ENCODE results near the gene PDGFRB. TPM values are rescaled to one million over a fixed set of nuclear protein-coding genes. Genes with fewer than 3 reads are reported as not detected.

The PDGFRB gene
- total RNA-seq, 1 donor from 2014 or later: 12.3 TPM

DNA sequence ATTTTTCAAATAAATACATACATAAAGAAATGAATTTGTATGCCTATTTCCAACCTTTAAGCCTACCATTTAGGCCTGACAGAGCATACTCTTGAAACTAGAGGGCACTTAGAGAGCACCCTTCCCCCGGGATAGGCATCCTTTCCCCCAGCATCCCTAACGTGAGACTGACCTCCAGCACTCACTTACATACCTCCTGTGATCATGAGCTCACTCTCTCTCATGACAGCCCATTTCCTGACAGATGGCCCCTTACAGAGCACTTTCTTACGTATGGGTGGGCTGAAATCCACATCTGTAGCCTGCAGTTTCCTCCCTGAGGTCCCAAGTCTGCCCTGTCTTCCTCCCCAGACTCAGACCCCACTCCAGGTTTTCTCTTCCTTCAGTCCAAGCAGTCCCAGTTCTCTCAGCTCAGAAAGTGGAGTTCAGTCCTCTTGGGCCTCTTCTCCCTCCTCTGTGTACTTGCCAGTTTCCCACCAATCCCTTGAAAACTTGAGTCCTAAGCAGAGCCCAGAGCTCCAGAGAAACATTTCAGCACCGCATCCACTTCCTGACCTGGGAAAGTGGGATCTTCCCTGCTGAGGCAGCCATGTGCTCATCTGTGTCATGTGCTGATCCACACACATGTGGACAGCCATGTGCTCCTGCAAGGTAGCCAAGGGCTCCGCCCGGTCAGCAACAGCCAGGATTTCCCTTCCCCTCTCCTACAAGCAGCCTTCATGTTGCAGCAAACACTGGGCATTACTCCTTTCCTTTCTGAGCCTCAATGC is 8.8 kb upstream of the PDGFRB start:
- intact Hi-C loops (cut with micrococcal nuclease): loop anchor here (5.0 kb wide), 1 partner anchor 288 kb away; no protein-coding TSS in a partner anchor

DNA sequence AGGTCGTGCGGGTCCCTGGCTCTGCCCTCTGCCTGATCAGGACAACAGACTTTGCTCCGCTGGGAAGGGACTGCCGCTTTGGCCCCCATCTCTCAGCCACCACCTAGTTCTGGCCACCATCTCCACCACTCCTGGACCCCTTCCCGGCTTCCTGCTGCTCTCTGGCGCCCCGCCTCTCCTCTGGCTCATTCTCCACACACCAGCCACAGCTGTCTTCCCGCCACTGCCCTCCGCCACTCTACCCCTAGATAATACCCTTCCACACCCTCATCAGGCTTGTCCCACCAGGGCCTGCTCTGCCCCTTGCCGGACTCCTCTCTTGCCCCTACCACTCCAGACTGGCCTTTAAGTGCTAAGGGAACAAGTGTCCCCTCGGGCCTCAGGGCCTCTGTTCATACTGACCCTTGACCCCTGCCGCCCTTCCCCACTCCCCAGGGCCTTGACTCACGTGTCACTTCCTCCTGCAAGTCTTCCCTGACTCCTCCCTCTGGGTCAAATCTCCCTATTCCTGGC is 8.0 kb upstream of the PDGFRB start:
- intact Hi-C loops (cut with micrococcal nuclease): loop anchor here (5.0 kb wide), 1 partner anchor 289 kb away; no protein-coding TSS in a partner anchor

DNA sequence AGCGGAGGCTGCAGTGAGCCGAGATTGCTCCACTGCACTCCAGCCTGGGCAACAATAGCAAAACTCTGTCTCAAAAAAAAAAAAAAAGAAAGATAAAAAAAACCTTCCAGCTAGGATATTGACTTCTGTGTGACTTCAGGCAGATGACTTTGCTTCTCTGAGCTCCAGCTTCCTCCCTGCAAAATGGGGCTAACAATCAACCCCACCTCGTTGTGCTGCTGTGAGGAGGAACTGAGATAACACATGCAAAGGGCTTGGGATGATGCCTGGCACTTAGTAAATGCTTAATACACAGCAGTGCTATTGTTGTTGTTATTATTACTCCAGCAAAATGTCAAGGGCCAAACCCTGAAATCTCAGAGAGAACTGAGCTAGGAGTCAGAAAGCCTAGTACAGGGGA is 7.4 kb upstream of the PDGFRB start:
- intact Hi-C loops (cut with micrococcal nuclease): loop anchor here (5.0 kb wide), 1 partner anchor 289 kb away; no protein-coding TSS in a partner anchor

DNA sequence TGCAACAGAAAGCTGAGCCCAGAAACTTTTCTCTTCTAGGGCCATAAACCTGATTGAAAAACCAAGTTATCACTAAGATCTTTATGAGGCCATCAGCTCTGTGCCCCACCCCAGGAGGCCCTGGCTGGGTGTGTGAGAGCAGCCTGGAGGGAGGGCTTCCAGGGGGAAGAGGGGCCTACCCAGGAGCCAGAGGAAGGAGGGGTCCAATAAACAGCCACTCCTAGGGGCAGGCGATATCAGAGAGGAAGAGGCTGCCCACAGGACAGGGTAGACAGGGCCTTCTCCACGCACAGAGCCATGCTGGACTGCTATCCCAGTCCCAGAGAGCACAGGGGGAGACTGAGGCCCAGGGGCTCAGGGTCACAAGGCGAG is 6.5 kb upstream of the PDGFRB start:
- intact Hi-C loops (cut with micrococcal nuclease): loop anchor here (5.0 kb wide), 1 partner anchor 290 kb away; no protein-coding TSS in a partner anchor

DNA sequence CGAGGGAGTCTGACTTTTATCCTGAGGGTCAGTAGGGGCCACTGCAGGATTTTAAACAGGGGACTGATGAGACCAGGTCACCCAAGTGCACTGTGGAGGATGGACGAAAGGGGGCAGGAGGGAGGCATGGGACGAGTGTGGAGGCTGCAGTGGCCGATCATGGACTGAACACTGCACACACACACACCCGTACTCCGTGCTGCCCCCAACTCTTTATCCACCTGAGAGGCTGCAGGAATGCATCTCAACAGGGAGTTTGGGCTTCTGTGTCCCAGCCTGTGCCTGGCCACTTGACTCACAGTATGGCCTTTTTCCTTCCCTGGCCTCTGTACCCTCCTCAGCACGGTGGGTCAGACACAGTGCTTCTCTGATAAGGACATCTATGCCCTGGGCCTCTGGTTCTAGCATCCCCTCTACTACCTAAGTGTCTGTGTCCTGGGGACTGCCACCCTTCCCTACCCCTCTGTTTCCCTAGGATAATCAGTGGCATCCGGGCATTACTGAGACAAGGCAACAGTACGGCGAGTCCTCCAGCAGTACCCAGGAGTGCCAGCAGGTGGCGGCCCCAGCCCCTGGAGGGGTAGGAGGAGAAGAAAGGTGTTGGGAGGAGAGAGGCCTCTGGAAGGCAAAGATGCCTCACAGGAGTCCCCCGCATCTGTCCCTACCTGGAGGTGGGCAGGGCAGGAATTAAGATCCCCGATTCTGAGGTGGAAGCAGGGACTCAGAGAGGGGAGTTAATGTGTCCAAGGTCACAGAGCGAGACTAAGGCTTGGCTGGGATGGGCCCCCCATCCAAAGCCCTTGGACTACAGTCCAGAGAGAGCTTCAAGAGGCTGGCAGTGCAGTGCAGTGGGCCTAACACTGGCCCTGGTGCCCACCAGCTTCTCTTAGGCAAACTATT is 5.8 kb upstream of the PDGFRB start:
- intact Hi-C loops (cut with micrococcal nuclease): loop anchor here (1.0 to 5.0 kb wide), 6 partner anchors 14 to 291 kb away; no protein-coding TSS in a partner anchor

DNA sequence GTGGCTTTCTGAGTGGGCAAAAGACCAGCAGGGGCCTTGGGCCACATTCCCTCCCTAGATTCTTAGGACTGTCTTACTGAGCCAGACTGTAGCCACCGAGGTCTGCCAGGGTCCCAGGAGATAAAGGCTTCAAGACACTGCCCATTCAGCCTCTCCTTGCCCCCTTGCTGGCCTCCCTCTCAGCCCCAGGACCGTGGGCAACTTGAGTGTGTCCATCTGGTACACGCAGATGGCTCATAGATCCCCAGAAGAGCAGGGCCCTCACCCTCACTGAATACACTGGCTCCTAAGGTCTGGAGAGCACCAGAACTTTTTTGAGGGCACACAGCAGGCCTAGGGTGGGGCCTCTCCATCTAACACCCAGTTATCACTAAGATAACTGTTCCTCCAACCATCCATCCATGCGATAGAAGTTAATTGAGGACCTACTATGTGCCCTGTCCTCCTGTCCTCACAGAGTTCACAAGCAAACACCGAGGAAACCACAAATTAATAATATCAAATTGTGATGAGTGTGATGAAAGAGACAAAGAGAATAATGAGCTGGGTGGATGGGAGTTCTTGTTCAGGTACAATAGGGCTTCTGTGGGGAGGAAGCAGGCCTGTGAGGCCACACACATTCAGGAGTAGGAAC is 4.9 kb upstream of the PDGFRB start:
- intact Hi-C loops (cut with micrococcal nuclease): loop anchor here (1.0 to 5.0 kb wide), 6 partner anchors 15 to 292 kb away; no protein-coding TSS in a partner anchor

DNA sequence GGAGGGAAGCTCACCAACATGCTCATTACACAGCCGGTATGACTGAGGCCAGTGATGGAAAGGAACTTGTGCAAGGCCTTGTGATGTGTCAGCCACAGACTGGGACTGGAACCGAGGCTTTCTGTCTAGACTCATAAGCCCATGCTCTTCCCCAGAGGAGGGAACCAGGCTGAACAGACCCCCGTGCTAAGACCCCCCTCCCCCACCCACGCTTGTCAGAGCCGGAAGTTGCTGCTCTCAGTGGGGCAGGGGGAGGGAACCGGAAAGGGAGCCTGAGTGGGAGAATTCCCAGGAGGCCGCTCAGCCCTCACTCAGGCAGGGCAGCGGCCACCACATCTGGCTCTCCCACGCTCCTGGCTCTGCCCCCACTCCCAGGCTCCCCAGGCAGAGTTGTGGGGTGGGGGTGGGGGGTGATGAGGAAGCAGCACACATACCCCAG is 4.1 kb upstream of the PDGFRB start:
- intact Hi-C loops (cut with micrococcal nuclease): loop anchor here (5.0 kb wide), 1 partner anchor 293 kb away; no protein-coding TSS in a partner anchor

DNA sequence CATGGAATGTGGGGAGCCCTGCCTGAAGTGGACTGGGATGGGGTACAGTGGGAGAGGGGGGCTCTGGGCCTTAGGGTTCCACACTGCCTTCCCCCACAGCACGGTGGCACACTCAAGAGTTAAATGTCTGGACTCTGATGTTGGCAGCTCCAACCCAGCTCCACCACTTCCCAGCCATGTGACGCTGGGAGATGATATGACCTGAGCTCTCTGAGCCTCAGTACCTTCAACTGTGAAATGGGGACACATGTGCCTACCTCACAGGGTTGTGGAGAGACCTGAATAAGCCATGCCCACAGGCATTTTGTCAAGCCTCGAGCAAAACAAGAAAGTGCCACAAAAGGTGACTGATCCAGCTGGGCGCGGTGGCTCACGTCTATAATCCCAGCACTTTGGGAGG is 3.4 kb upstream of the PDGFRB start:
- intact Hi-C loops (cut with micrococcal nuclease): no loop called here

DNA sequence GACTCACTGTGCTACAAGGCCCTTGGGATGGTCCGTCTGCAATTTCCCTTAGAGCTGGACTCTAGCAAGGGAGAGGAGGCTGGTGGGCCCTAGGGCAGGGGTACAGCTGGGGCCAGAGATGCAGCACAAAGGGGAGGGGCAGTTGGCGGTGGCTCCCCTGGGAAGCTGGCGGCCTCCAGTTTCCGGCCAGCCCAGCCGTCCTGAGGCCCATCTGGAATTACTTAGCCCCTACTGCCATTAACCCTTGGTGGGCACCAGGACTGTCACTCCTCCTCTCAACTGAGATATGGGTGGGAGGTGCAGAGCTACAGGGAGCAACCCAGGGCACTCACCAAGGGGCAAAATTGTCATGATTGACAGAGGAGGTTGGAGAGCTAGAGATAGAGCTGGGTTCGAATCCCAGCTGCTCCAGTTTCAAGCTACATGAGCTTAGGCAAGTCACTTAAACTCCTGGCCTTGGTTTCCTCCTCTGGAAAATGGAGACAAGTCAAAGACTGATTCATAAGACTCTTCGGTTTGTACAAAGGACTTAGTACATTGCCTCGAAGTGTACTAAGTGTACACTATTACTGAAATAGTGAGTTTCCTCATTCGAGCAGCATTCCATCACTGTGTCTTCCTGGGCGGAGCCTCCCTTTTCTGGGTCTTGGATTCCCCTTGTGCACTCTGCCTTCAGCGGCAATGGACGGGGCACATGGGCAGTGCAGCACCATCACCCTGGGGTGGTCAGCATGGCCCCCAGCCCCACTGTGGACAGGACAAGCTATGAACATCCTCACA is 2.7 kb upstream of the PDGFRB start:
- intact Hi-C loops (cut with micrococcal nuclease): no loop called here

DNA sequence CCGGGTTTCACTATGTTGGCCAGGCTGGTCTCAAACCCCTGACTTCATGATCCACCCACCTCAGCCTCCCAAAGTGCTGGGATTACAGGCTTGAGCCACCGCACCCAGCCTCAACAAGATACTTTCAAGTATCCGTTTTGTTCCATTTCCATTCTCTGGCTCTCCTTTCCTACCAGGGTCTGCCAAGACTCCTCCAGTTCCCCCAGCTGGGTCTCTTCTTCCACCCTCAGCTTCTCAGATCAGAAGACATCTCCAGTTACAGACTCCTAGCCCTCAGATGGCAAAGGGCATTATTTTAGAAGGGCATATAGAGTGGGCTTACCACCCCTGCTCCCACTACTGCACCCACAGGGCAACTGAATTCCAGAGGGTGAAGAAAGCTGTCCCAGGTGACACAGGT is 1.5 kb upstream of the PDGFRB start:
- intact Hi-C loops (cut with micrococcal nuclease): no loop called here

DNA sequence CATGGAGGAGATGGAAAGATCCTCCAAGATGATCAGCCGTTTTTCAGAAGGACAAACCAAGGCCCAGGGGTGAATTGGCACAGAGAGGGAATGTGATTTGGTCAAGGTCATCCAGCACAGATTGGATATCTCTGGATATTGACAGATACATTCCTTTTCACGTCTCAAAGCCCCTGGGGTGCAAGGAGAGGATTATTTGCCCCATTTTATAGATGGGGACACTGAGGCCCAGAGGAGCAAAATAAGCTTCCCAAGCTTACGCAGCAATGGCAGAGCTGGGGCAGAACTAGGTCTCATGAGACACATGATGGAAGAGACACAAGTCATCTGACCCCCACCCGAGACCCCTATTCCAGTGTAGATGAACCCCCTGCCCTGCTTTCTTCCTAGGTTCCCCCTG is 895 bp upstream of the PDGFRB start:
- intact Hi-C loops (cut with micrococcal nuclease): no loop called here

DNA sequence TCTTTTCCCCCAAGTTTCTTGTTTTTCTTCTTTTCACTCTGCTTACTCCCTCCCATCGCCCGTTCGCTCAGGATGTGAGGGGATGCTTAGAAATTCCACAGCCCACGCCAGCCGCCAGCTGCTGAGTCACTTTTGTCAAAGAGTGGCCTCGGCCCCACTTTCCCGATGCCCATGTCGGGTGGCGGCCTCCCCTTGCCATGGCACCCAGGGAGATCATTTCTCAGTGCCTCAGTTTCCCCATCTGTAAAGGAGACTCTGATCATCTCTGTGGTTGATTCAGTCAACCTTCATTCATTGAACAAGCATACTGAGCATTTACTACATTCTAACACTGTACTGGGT is 353 bp upstream of the PDGFRB start:
- intact Hi-C loops (cut with micrococcal nuclease): no loop called here

DNA sequence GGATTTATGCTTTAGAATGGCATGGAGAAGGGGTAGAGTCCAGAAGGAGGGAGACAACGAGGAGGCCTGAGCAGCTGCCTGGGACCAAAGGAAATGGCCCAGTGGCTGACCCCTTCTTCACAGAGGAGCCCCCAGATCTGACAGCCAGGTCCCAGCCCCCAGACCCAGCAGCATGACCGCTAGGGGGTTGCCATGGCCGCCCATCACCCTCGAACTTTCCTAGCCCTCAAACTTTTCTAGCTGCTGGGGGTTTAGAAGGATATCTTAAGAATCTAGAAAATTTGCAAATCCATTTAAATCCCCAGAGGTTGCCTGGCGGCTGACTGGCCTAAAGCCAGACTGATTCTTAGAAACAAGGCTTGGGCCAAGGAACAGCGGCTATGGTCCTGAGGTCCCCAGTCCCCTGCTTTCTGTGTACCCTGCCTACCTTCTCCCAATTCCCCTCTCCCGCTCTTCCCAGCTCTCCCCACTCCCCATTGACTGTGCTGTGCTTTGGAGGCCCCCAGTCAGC is 972 bp downstream of the PDGFRB start:
- intact Hi-C loops (cut with micrococcal nuclease): no loop called here

DNA sequence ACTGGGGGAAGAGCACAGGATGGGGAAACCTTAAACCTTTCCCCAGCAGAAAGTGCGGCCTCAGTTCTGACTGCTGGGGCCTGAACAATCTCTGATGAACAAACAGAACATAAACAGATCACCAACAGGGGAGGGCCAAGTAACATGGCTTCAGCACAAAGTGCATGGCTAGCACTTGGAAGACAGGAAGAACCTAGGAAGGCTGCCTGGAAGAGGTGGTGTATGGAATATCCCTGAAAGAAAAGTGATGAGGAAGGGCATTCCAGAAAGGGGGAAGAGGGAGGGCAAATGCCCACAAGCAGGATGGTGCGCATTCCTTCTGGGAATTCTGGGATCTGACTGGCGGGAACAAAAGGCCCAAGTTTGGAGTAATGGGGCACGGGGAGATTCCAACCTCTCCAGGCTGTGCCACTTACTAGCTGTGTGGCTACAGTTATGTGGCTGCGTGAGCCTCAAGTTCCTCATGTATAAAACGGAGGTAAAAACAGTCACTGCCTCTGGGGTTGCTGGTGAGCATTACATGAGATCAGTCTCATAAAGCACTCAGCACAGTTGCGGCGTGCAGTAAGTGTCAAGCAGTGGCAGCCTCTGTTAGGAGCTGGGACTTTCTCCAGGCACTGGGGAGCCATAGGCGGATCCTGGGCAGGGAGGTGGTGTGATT is 1.6 kb downstream of the PDGFRB start:
- intact Hi-C loops (cut with micrococcal nuclease): no loop called here

DNA sequence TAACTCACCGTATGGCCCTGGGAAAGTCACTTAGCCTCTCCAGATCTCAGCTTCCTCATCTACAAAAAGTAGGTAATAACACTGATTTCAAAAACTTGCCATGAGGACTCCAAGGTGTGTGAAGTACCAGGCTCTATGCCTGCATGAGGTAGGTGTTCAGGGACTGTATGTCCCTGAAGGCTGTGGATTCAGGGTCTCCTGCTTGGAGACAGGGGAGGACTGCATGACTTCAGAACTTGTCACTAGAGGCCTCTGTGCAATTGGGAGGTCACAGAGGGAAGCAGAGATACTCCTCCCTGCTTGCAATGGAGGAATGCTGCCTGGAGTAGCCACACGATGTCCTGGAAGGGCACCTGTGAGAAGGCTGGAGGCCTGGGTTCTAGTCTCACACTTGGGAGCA is 2.2 kb downstream of the PDGFRB start:
- intact Hi-C loops (cut with micrococcal nuclease): no loop called here

DNA sequence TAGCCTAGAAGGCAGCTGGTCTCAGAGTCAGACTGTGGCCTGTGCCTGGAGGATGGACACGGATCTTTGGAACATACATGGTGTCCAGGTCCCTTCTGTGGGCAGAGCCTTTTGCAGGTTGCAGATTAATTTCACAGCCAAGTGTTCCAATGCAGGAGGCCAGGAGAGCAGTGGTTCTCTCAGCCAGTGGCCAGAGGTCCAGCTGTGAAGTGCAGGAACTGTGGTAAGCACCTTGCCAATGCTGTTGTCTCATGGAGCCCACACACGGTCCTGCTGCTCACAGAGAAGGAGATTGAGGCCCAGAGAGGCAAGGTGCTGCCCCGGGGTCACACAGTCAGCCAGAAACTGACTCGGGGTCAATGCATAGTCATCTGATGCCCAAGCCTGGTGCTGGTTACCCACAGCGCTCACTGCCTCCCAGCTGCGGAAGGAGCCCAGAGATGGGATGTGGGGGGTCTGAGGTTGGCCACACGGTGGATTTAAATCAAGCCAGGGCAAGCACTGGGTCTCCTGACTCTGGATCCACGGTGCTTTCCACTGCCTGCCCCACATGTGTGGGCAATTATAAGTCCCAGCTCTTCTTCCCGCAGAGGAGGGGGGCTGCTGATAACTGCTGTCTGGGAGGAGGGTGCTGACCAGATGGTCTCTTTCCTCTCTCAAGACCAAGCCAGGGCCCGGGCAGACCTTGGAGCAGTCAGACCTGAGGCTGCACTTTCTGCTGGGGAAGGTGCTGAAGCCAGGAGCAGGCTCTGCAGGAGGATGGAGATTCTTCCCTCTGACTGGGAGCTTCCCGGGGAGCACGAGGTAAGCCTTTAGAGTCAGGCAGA is 2.8 kb downstream of the PDGFRB start:
- intact Hi-C loops (cut with micrococcal nuclease): no loop called here

DNA sequence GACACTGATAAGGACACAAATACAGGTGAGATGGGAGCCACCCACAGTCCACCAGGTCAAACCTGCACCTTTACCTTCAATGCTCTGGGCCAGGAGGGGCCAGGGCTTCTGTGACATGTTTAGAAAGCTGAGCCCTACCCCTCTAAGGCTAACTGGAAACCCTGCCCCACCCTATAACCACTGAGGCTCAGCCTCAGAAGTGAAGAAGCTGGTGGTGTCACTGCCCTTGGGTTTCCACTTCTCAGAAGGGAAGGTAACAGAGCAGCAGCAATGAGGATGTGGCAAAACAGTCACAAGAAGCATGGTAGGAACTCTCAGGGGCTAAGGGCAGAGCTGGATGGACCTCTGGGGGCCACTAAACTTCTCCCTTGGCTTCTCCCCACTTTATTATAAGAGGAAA is 6.0 kb downstream of the PDGFRB start:
- intact Hi-C loops (cut with micrococcal nuclease): no loop called here

DNA sequence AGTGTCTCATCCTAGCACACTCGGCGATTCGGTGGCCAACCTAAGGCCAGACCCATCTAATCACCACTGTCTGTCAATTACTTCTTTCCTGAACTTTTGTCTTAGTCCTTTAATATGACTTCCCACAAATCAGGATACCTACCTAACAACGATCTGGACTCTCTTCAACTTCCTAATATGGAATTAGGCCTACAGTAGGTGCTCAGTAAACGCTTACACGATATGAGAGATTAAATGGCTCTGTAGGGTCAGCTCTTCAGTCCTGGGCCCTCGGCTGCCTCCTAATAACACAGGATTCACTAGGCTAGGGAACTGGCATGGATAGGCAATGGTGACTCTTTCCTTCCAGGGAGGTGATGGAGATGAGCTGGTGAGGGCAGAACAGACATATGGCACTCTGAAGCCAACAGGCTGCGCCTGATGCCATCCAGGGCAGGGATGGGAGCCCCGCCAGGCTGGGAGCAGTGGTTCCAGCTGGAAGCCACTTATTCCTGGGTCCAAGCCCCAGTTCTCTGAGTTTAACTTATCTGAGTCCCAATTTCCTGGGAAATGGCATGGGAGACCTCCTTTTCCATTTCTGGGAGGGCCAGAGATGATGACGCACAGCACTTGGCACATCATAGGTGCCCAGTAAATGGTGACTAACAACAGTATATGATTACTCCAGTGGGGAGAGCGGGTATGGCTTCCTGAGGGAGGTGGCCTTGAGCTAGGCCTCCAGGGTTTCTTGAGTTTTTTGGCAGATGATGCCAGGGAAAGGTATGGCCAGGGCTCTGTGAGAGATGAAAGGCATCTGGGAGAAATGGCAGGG is 7.3 kb downstream of the PDGFRB start:
- intact Hi-C loops (cut with micrococcal nuclease): no loop called here

All from T-helper 1 cell treated with Interleukin-12 subunit alpha and Interleukin-12 subunit beta and Interleukin-4 antibody, amounts not matched to agents 30 ng/mL and 1 ng/mL, for 36 hours (primary cell).